Astrocyte of the cerebellum (primary cell): ENCODE data around the gene TTLL8.

Experiments
- DNase-seq: peaks from one replicate; pipeline ENCODE4 v3.0.0-alpha.2; 2011; ENCODE audit warnings: low read depth
- H3K4me3 ChIP-seq: 2 replicates; pipeline ENCODE4 v1.5.1; 2011; ENCODE audit warnings: mild to moderate bottlenecking, low read depth, low read length, moderate library complexity
- CTCF ChIP-seq: IDR thresholded peaks from 2 replicates; pipeline ENCODE4 v1.5.1; 2012; ENCODE audit warnings: low read length, low read depth, moderate library complexity, mild to moderate bottlenecking; ENCODE audit errors: missing control alignments
- in situ Hi-C: cut with HindIII; loops from 2 replicates; pipeline ENCODE4 v1.10.0; 2017; ENCODE audit warnings: low sequenced_read_pairs

Gene TTLL8

GRCh38 chr22:50083462-50084079, 25.5 kb upstream of the TTLL8 start:
- no peak for DNase-seq
- in situ Hi-C loops = no loop called here
- no peak overlapping the region for H3K4me3 ChIP-seq
- TF ChIP-seq CTCF = no peak

GRCh38 chr22:50082961-50083461, 24.9 kb upstream of the TTLL8 start:
- in situ Hi-C loops = no loop called here
- no peak for DNase-seq
- no peak overlapping the region for H3K4me3 ChIP-seq
- TF ChIP-seq CTCF = no peak

- no peak for DNase-seq
- in situ Hi-C loops = no loop called here
- no peak overlapping the region for H3K4me3 ChIP-seq
- no peak for TF ChIP-seq CTCF
Observed at GRCh38 chr22:50082197-50082715, 24.2 kb upstream of the TTLL8 start.

- no peak for TF ChIP-seq CTCF
- no peak overlapping the region for H3K4me3 ChIP-seq
- in situ Hi-C loops = no loop called here
- DNase-seq = no peak
Observed at GRCh38 chr22:50081426-50082196, 23.5 kb upstream of the TTLL8 start.

GRCh38 chr22:50080077-50080465, 22.0 kb upstream of the TTLL8 start:
- in situ Hi-C loops = no loop called here
- DNase-seq = no peak
- TF ChIP-seq CTCF = no peak

GRCh38 chr22:50078761-50079160, 20.7 kb upstream of the TTLL8 start:
- TF ChIP-seq CTCF = no peak
- in situ Hi-C loops = no loop called here
- no peak overlapping the region for H3K4me3 ChIP-seq
- no peak for DNase-seq

More at GRCh38 chr22:50080077-50080465, 22.0 kb upstream of the TTLL8 start:
- no peak overlapping the region for H3K4me3 ChIP-seq
